K562 (cell line): ENCODE results near the gene ZNF382. TPM values are rescaled to one million over a fixed set of nuclear protein-coding genes. Genes with fewer than 3 reads are reported as not detected.

Experiments
- ATAC-seq: fragments of 200-7000 bp; cut with Tn5 transposase; 3 replicates; pipeline ENCODE4 v1.9.1; 2020; ENCODE audit warnings: moderate library complexity
- BruUV-seq: library from RNA; stranded (reverse); fragments of 400-500 nt; replicated peaks from 2 replicates; lab custom pipeline; 2021; lab: Mats Ljungman, UMichigan
- CTCF ChIA-PET: fragments of 300-600 bp; formaldehyde crosslinking; extraction: SDS; loops from one replicate; lab custom pipeline; 2021; ENCODE audit warnings: low intra/inter-chr PET ratio; lab: Yijun Ruan, JAX
- POLR2A ChIA-PET: fragments of 300-600, 350-650 bp; sonication (Branson Sonifier 250); formaldehyde crosslinking; extraction: SDS; loops from one replicate; lab custom pipeline; 2021; ENCODE audit warnings: antibody characterized with exemption, inconsistent platforms; lab: Yijun Ruan, JAX
- DNase-seq, 4 experiments: peaks; one replicate each; pipeline versions ENCODE4 v3.0.0 to v3.0.0-alpha.2; 2011 to 2018; ENCODE audit warnings: low spot score in 3 of 4, mixed read lengths in 3 of 4; ENCODE audit errors: extremely low read depth in 1 of 4
- FAIRE-seq: peaks from 2 replicates; lab custom pipeline; 2011; peaks lifted over from hg19 to GRCh38; lab: Jason Lieb, UNC
- H2AFZ ChIP-seq: 2 replicates; pipeline ENCODE4 v1.6.0; 2011; ENCODE audit warnings: low read depth, low read length, control low read depth, inconsistent platforms
- H3K27ac ChIP-seq: fragments of 200-600 bp; 3 replicates; pipeline ENCODE4 v1.8.0; 2011; ENCODE audit warnings: low read depth, mild to moderate bottlenecking, control low read depth, inconsistent platforms, low read length, moderate library complexity, mixed read lengths; ENCODE audit errors: extremely low read depth
- H3K27me3 ChIP-seq, 2 experiments: fragments of 300-600 bp in 1 of 2; 2 replicates in 1 of 2; 3 replicates in 1 of 2; pipeline versions ENCODE4 v1.6.0 to v1.8.0; 2011; ENCODE audit warnings: inconsistent platforms in 2 of 2, low read length in 2 of 2, mild to moderate bottlenecking in 1 of 2, mixed read lengths in 1 of 2, moderate library complexity in 1 of 2; ENCODE audit not compliant: control insufficient read depth in 2 of 2, insufficient read depth in 2 of 2
- H3K36me3 ChIP-seq: fragments of 300-600 bp; 3 replicates; pipeline ENCODE4 v1.8.0; 2011; ENCODE audit warnings: mild to moderate bottlenecking, low read length, inconsistent platforms; ENCODE audit not compliant: control insufficient read depth, insufficient read depth
- H3K4me1 ChIP-seq, 2 experiments: fragments of 200-600 bp in 1 of 2; replicated peaks in 1 of 2; 2 replicates in 1 of 2; 3 replicates in 1 of 2; pipeline versions ENCODE4 v1.5.1 to v1.8.0; 2011; ENCODE audit warnings: inconsistent platforms in 2 of 2, low read length in 2 of 2, mild to moderate bottlenecking in 1 of 2, mixed read lengths in 1 of 2, moderate library complexity in 1 of 2; ENCODE audit not compliant: control insufficient read depth in 2 of 2, insufficient read depth in 2 of 2
- H3K4me2 ChIP-seq: 2 replicates; pipeline ENCODE4 v1.6.1; 2011; ENCODE audit warnings: low read length, control low read depth, inconsistent platforms, mixed read lengths; ENCODE audit not compliant: insufficient read depth
- H3K4me3 ChIP-seq: fragments of 200-600 bp; sonication (generic), shearing (Covaris generic); 2 replicates; pipeline ENCODE4 v1.5.1; 2016; ENCODE audit warnings: control low read depth, inconsistent platforms
- H3K79me2 ChIP-seq: fragments of 200-600 bp; 3 replicates; pipeline ENCODE4 v1.8.0; 2011; ENCODE audit warnings: low read length, inconsistent platforms; ENCODE audit not compliant: control insufficient read depth, insufficient read depth
- H3K9ac ChIP-seq, 2 experiments: 2 replicates each; pipeline versions ENCODE4 v1.6.0 to v1.6.1; 2011; ENCODE audit warnings: low read depth in 2 of 2, low read length in 2 of 2, control low read depth in 1 of 2, inconsistent platforms in 1 of 2, mild to moderate bottlenecking in 1 of 2, mixed read lengths in 1 of 2; ENCODE audit not compliant: insufficient read depth in 1 of 2
- H3K9me1 ChIP-seq: one replicate; pipeline ENCODE4 v1.6.0; 2011; ENCODE audit warnings: inconsistent platforms, mild to moderate bottlenecking, low read length, moderate library complexity; ENCODE audit not compliant: control insufficient read depth, insufficient read depth
- H3K9me3 ChIP-seq: replicated peaks from 2 replicates; pipeline ENCODE4 v1.5.1; 2011; ENCODE audit warnings: low read depth, low read length, inconsistent platforms; ENCODE audit not compliant: control insufficient read depth, insufficient read depth
- H4K20me1 ChIP-seq: replicated peaks from 2 replicates; pipeline ENCODE4 v1.6.1; 2011; ENCODE audit warnings: low read length, inconsistent platforms, mixed read lengths; ENCODE audit not compliant: control insufficient read depth, insufficient read depth
- ATF4 ChIP-seq: fragments of 450-650 bp; formaldehyde crosslinking; IDR thresholded peaks from 2 replicates; pipeline ENCODE4 v1.4.0; 2022; ENCODE audit warnings: mild to moderate bottlenecking, moderate library complexity
- FOSL1 ChIP-seq: fragments of 200-800 bp; sonication (Bioruptor generic); conservative IDR thresholded peaks from 2 replicates; pipeline ENCODE4 v1.6.1; 2016; ENCODE audit warnings: missing genetic modification characterization, missing compliant biosample characterization
- MAZ ChIP-seq, 2 experiments: fragments of 450-650 bp in 1 of 2; sonication (generic) in 1 of 2; formaldehyde crosslinking; IDR thresholded peaks in 1 of 2; conservative IDR thresholded peaks in 1 of 2; 2 replicates each; pipeline versions ENCODE4 v1.4.0 to v1.5.0; 2020; ENCODE audit warnings: mild to moderate bottlenecking in 1 of 2, missing genetic modification reagents in 1 of 2
- NFE2 ChIP-seq: IDR thresholded peaks from 2 replicates; pipeline ENCODE4 v1.6.1; 2014; ENCODE audit warnings: antibody characterized with exemption, low read depth
- RBBP5 ChIP-seq: fragments of 200-600 bp; sonication (generic); IDR thresholded peaks from 2 replicates; pipeline ENCODE4 v1.6.1; 2012; ENCODE audit warnings: borderline replicate concordance, mild to moderate bottlenecking, low read length, control low read depth, inconsistent platforms; ENCODE audit not compliant: insufficient read depth, poor library complexity, severe bottlenecking
- RBM14 ChIP-seq: fragments of 200-400 bp; formaldehyde crosslinking; IDR thresholded peaks from 2 replicates; pipeline ENCODE4 v1.6.1; 2018; ENCODE audit warnings: low read depth, mild to moderate bottlenecking, low read length, moderate library complexity, borderline replicate concordance; ENCODE audit not compliant: insufficient read depth
- YY1 ChIP-seq, 3 experiments: IDR thresholded peaks; 2 replicates each; pipeline ENCODE4 v1.6.1; 2011; ENCODE audit warnings: low read length in 2 of 3, mild to moderate bottlenecking in 2 of 3, moderate library complexity in 2 of 3, borderline replicate concordance in 1 of 3, control low read depth in 1 of 3, low read depth in 1 of 3; ENCODE audit not compliant: insufficient read depth in 3 of 3, insufficient replicate concordance in 2 of 3, control insufficient read depth in 1 of 3, insufficient read length in 1 of 3; ENCODE audit errors: extremely low read depth in 1 of 3
- ZNF583 ChIP-seq: fragments of 250-450 bp; sonication (Bioruptor Pico); IDR thresholded peaks from 2 replicates; pipeline ENCODE4 v1.4.0; 2020
- ZSCAN29 ChIP-seq: fragments of 450-650 bp; IDR thresholded peaks from 2 replicates; pipeline ENCODE4 v1.6.1; 2017
- WGBS: fragments of 100-300 bp; shearing (Covaris generic); methylation state at CpG from one replicate; pipeline ENCODE4 v1.1.6; 2016; ENCODE audit warnings: low coverage, mixed read lengths; ENCODE audit not compliant: insufficient coverage; ENCODE audit errors: missing lambda C conversion rate; 5-methylcytosine and 5-hydroxymethylcytosine counted together
- in situ Hi-C: fragments of 300-500 bp; cut with MboI; formaldehyde crosslinking; loops from 4 replicates; pipeline ENCODE4 v1.15.0; 2018; ENCODE audit warnings: inconsistent platforms, mixed read lengths
- intact Hi-C: fragments of 100-400 bp; cut with micrococcal nuclease; formaldehyde crosslinking; loops from 2 replicates; pipeline ENCODE4 v1.14.2; 2022
- polyA plus RNA-seq, 8 experiments: library from polyadenylated mRNA; depleted of rRNA in 4 of 8; stranded (reverse) in 5 of 8; unstranded in 3 of 8; fragments of >200 nt; fragmentation: Nextera tagmentation in 2 of 8; fragmentation: Illumina TruSeq in 1 of 8; extraction: Ambion mirVana in 2 of 8; extraction: Trizol in 1 of 8; gene quantifications; 2 replicates each; pipeline versions ENCODE4 v1.2.1 to v1.2.3, GENCODE V29; 2011 to 2014; ENCODE audit warnings: inconsistent platforms in 1 of 8, missing spikeins in 1 of 8
- total RNA-seq, 7 experiments: library from RNA; depleted of rRNA in 6 of 7; stranded (reverse); fragments of >200 nt in 6 of 7; fragmentation: Illumina TruSeq in 2 of 7; extraction: Trizol in 2 of 7; gene quantifications; 2 replicates each; pipeline versions ENCODE4 v1.2.1 to v1.2.3, GENCODE V29; 2011 to 2021; ENCODE audit warnings: low replicate concordance in 1 of 7
- TF ChIP-seq, protein P1 (sequence below): fragments of 250-450 bp; sonication (Bioruptor Pico); IDR thresholded peaks from 2 replicates; pipeline ENCODE4 v1.8.0; 2021; ENCODE audit warnings: moderate library complexity, mild to moderate bottlenecking, inconsistent platforms

ZNF382 gene
- total and polyA plus RNA-seq, 9 of the 15 experiments (the other 6 are each of a cell fraction or from before 2014, with no cell fraction given): 0.04 to 0.27 (median 0.16) TPM; not detected in 5

GRCh38 chr19:36604656-36605100 is 435 bp upstream of the ZNF382 start:
- Histone ChIP-seq H3K36me3 (no peaks in the 10 kb centered on the region), H3K27ac (no peak overlapping the region), H3K9me1 (no peaks in the 10 kb centered on the region), H3K79me2 (no peaks in the 10 kb centered on the region), H3K9ac (no peak overlapping the region), H3K4me2 (no peak overlapping the region), H4K20me1 (no peaks in the 10 kb centered on the region), H3K4me3 (no peak overlapping the region), H3K4me1 (no peaks in the 10 kb centered on the region), H3K9me3 (no peaks in the 10 kb centered on the region), H3K27me3 (no peaks in the 10 kb centered on the region)
- DNase-seq: peak in 1 of 4 experiments; percentile 2
- intact Hi-C loops: no loop called here
- WGBS: 14% methylated on average over 14 of the region's 21 CpGs
- ATAC-seq: no peak
- no TSS peak for BruUV-seq
- CTCF ChIA-PET: no interaction called here
- POLR2A ChIA-PET: interaction anchor here (0.8 kb wide), 1 partner anchor 10 kb away, joined by 4 read pairs; no protein-coding TSS in a partner anchor
- in situ Hi-C loops: no loop called here
- no peak for FAIRE-seq
- TF ChIP-seq FOSL1 (tag) (peak; percentile 86), ATF4 (no peak)
- TF ChIP-seq, all 486 proteins: peak for 1
- H2AFZ ChIP-seq: no peak overlapping the region

- no peaks in the 10 kb centered on the region for H3K9me1 ChIP-seq
- intact Hi-C loops (no loop called here), in situ Hi-C loops (no loop called here)
- CTCF ChIA-PET: no interaction called here
- no peaks in the 10 kb centered on the region for H3K4me1 ChIP-seq
- no TSS peak for BruUV-seq
- no peak overlapping the region for H3K4me2 ChIP-seq
- no peak overlapping the region for H3K9ac ChIP-seq
- POLR2A ChIA-PET: no interaction called here
- WGBS: 6% methylated on average over 1 of the region's 1 CpG
- no peak for ATAC-seq
- no peaks in the 10 kb centered on the region for H3K36me3 ChIP-seq
- H2AFZ ChIP-seq: no peak overlapping the region
- no peak for FAIRE-seq
- H4K20me1 ChIP-seq: no peaks in the 10 kb centered on the region
- no peak for DNase-seq
- no peaks in the 10 kb centered on the region for H3K79me2 ChIP-seq
- H3K4me3 ChIP-seq: no peak overlapping the region
- H3K27ac ChIP-seq: no peak overlapping the region
- H3K27me3 ChIP-seq: no peaks in the 10 kb centered on the region
- no peaks in the 10 kb centered on the region for H3K9me3 ChIP-seq
- TF ChIP-seq RBM14 (no peak), MAZ (CRISPR knock-in tag; conservative IDR thresholded peaks at IDR 0.05 in 1 of 2, IDR thresholded peaks at IDR 0.05 in 1 of 2) (no peak), ZNF583 (CRISPR knock-in tag) (no peak), NFE2 (no peak), ZSCAN29 (no peak), YY1 (IDR thresholded peaks at IDR 0.05; ENCODE audit: borderline replicate concordance in 1 of 3, control insufficient read depth in 1 of 3, extremely low read depth in 1 of 3, insufficient read depth in 3 of 3, insufficient read length in 1 of 3, insufficient replicate concordance in 2 of 3, low read depth in 1 of 3, low read length in 2 of 3) (no peak), RBBP5 (no peak)
- TF ChIP-seq, protein P1, sequence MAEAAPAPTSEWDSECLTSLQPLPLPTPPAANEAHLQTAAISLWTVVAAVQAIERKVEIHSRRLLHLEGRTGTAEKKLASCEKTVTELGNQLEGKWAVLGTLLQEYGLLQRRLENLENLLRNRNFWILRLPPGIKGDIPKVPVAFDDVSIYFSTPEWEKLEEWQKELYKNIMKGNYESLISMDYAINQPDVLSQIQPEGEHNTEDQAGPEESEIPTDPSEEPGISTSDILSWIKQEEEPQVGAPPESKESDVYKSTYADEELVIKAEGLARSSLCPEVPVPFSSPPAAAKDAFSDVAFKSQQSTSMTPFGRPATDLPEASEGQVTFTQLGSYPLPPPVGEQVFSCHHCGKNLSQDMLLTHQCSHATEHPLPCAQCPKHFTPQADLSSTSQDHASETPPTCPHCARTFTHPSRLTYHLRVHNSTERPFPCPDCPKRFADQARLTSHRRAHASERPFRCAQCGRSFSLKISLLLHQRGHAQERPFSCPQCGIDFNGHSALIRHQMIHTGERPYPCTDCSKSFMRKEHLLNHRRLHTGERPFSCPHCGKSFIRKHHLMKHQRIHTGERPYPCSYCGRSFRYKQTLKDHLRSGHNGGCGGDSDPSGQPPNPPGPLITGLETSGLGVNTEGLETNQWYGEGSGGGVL (CRISPR knock-in tag): no peak
Measured at GRCh38 chr19:36605877-36606478, 865 bp downstream of the ZNF382 start.
